HG03558 (cell line): ENCODE results near the gene CSNK1G3.
"Not testable (repeated sequence)": the region's sequence is repeated elsewhere in the genome, so short reads cannot be mapped to it uniquely, and the experiment has no call there.

ENCODE experiments used
- ATAC-seq: cut with Tn5 transposase; IDR thresholded peaks from one replicate; pipeline ENCODE4 v1.9.1; 2021; ENCODE audit warnings: moderate number of reproducible peaks; ENCODE audit not compliant: unreplicated experiment; ENCODE audit errors: extremely low read depth

CSNK1G3 gene

GRCh38 chr5:123628860-123629544, 117.0 kb downstream of the CSNK1G3 start:
- ATAC-seq, result no peak

GRCh38 chr5:123636006-123636405, 124.0 kb downstream of the CSNK1G3 start:
- ATAC-seq, result no peak

DNA sequence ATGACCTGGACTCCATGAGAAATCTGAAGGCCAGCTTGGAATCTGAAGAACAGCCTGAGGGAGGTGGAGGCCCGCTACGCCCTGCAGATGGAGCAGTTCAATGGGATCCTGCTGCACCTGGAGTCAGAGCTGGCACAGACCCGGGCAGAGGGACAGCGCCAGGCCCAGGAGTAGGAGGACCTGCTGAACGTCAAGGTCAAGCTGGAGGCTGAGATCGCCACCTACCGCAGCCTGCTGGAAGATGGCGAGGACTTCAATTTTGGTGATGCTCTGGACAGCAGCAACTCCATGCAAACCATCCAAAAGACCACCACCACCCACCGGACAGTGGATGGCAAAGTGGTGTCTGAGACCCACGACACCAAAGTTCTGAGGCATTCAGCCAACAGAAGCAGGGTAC, 125.1 kb downstream of the CSNK1G3 start:
- ATAC-seq, result not testable (repeated sequence)

DNA sequence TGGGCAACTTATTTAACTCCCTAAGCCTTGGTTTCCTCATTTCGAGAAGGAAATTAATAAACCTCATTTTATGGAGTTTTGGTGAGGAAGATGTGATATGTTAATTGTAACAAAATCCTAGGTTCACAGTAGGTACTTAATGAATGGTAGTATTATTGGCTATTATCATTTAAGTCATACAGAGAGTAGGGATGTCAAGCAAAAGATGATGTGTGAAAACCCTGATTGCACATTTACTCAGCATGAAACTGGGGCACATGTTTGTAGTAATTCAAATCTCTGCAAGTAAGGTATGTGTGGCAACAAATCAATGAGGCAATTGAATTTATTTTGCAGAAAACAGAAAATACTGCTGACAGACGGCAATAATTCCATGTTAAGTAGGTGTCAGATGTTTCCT, 127.3 kb downstream of the CSNK1G3 start:
- ATAC-seq, result no peak

DNA sequence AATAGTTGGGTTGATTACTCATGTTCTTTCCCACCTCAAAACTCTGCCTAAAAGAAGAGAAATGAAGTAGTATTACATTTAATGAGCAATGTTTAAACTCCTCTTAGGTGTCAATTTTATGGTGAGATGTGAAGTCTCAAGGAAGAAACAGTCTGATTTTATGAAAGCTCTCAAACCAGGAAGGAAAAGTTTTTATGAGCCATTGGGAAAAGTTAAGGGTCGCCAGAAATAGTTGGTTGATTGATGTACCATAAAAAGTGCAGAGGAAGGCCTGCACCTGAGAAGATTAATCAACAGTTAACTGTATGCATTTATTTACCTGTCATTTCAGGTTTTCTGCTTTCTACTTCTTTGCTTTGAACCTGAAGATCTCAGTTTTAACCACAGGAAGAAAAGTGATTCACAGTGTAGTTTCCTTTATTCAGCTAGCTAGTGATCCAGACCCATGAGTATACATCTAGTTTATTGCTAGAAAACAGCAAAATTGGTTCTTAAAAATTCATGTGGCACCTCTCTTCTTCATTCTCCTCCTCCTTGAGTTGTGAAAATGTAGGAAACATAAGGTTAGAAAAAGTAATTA, 133.1 kb downstream of the CSNK1G3 start:
- ATAC-seq, result no peak

GRCh38 chr5:123647066-123647465, 135.1 kb downstream of the CSNK1G3 start:
- ATAC-seq, result no peak

DNA sequence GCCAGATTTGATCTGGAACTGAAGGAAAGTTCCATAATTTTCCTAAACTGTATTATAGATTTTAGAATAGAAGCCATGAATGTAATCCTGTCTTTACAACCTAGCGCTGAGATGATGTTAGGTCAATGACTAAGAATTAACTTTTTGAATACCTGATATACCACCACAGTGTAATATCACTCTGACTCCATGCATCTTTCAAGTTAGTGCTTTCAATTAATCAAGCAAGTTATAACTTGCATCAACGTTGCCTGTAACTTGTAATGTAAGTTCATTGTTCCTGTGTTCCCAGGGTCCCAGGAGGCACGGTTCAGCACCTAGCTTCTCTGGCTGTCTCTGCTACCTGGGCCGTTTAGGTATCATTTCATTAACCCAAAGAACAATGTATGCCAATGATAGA, 139.3 kb downstream of the CSNK1G3 start:
- ATAC-seq, result no peak

DNA sequence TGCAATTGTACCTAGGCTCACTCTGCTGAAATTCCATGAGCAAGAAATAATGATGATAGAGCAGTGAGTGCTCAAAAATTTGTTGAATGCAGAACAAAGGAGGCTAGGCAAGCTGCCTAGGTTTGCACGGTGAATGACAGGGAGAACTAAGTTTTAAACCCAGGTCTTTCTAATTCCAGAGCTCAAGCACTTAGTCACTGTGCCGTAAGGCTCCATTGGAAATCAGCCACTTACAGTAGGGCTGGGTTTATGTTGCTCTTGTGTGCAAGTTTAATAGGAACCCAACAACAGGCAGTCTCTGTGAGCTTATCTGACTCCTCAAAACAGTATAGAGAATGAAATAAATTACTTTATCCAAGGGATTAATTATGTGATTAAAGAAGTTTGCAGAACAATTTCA, 147.0 kb downstream of the CSNK1G3 start:
- no peak for ATAC-seq

- no peak for ATAC-seq
Observed at GRCh38 chr5:123659495-123659894, 147.5 kb downstream of the CSNK1G3 start.

GRCh38 chr5:123664961-123665360, 153.0 kb downstream of the CSNK1G3 start:
- no peak for ATAC-seq

DNA sequence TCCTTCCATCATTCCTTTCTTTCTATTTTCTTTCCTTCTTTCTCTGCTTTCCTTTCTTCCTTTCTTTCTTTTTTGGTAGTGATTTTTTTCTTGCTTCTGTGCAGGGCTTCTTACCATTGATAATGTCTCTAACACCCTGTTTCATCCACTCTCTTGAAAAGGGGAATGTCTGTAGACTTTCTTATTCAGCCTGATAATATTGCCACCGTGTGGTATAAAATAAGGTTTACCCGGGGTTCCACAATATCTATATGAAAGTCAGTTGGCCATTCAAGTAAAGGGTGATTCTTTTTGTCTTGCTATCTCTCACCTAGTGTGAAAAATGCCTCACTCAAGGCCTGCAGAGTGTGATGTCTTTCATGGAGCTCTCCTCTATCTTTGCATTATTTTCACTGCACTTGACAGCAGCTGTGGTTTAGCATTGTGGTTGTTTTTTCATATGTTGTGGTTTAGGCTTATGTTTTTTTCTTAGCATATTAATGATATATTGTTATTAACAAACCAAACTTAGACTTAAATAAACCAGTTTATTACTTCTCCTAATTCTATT, 153.9 kb downstream of the CSNK1G3 start:
- no peak for ATAC-seq
